ENCODE results near the gene CRLF3. TPM values are rescaled to one million over a fixed set of nuclear protein-coding genes. Genes with fewer than 3 reads are reported as not detected.
"Not testable (repeated sequence)": the region's sequence is repeated elsewhere in the genome, so short reads cannot be mapped to it uniquely, and the experiment has no call there.

The CRLF3 gene
- total RNA-seq, 3 donors from 2014 or later, result 15.4 to 18.7 (median 17.7) TPM

- H3K36me3 ChIP-seq; H3K4me1 ChIP-seq; H3K27me3 ChIP-seq; intact Hi-C loops (cut with DNase I; ENCODE audit: low total_unique reads); H3K27ac ChIP-seq; H3K4me3 ChIP-seq; H3K9me3 ChIP-seq; DNase-seq (ENCODE audit: low spot score in 2 of 2): not testable (repeated sequence)
Measured at GRCh38 chr17:30742669-30743068, 81.8 kb downstream of the CRLF3 start.

DNA sequence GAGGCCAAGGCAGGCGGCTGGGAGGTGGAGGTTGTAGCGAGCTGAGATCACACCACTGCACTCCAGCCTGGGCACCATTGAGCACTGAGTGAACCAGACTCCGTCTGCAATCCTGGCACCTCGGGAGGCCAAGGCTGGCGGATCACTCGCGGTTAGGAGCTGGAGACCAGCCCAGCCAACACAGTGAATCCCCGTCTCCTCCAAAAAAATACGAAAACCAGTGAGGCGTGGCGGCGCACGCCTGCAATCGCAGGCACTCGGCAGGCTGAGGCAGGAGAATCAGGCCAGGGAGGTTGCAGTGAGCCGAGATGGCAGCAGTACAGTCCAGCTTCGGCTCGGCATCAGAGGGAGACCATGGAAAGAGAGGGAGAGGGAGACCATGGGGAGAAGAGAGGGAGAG, 88.1 kb downstream of the CRLF3 start:
- H3K27ac ChIP-seq; H3K27me3 ChIP-seq; H3K4me3 ChIP-seq; intact Hi-C loops (cut with DNase I; ENCODE audit: low total_unique reads); H3K36me3 ChIP-seq; H3K4me1 ChIP-seq; H3K9me3 ChIP-seq; DNase-seq (ENCODE audit: low spot score in 2 of 2): not testable (repeated sequence)

DNA sequence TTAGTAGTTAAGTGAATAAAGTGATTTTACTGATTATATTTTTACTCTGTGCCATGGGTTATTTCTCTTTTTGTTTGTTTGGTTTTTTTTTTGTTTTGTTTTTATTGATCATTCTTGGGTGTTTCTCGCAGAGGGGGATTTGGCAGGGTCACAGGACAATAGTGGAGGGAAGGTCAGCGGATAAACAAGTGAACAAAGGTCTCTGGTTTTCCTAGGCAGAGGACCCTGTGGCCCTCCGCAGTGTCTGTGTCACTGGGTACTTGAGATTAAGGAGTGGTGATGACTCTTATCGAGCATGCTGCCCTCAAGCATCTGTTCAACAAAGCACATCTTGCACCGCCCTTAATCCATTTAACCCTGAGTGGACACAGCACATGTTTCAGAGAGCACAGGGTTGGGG, 88.8 kb downstream of the CRLF3 start:
- H3K27me3 ChIP-seq; H3K4me1 ChIP-seq; H3K4me3 ChIP-seq; H3K36me3 ChIP-seq; intact Hi-C loops (cut with DNase I; ENCODE audit: low total_unique reads); H3K9me3 ChIP-seq; DNase-seq (ENCODE audit: low spot score in 2 of 2); H3K27ac ChIP-seq: not testable (repeated sequence)

DNA sequence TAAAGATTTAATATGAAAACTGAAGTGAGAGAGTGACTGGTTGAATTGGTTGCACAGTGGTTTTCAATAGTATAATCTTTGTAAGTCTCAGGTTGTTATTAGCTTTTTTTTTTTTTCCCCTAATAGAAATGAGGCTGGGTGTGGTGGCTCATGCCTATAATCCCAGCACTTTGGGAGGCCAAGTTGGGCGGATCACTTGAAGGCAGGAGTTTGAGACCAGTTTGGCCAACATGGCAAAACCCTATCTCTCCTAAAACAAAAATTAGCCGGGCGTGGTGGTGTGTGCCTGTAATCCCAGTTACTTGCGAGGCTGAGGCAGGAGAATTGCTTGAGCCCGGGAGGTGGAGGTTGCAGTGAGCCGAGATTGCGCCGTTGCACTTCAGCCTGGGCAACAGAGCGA, 89.3 kb downstream of the CRLF3 start:
- H3K36me3 ChIP-seq; H3K27ac ChIP-seq; H3K4me1 ChIP-seq; DNase-seq (ENCODE audit: low spot score in 2 of 2); H3K27me3 ChIP-seq; intact Hi-C loops (cut with DNase I; ENCODE audit: low total_unique reads); H3K4me3 ChIP-seq; H3K9me3 ChIP-seq: not testable (repeated sequence)

DNA sequence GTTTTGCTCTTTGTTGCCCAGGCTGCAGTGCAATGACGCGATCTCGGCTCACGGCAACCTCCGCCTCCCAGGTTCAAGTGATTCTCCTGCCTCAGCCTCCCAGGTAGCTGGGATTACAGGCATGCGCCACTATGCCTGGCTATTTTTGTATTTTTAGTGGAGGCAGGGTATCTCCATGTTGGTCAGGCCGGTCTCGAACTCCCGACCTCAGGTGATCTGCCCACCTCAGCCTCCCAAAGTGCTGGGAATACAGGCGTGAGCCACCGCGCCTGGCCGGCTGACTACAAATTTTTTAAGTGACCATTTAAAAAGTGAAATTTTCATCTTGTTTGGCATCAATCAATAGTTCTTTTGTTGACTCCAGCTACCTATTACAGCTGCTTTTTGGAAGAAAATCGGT, 90.3 kb downstream of the CRLF3 start:
- H3K27ac ChIP-seq; H3K4me1 ChIP-seq; DNase-seq (ENCODE audit: low spot score in 2 of 2); H3K9me3 ChIP-seq; H3K36me3 ChIP-seq; H3K27me3 ChIP-seq; intact Hi-C loops (cut with DNase I; ENCODE audit: low total_unique reads); H3K4me3 ChIP-seq: not testable (repeated sequence)

Other genes with a start within 250 kb of the CRLF3 start
- gene ATAD5, start 7.3 kb upstream of the CRLF3 start, total RNA-seq, result 1 to 10 TPM; 1.3 to 3.1 (median 1.6) TPM
- 10 to 100 TPM in 2 of 3 donors, 1 to 10 TPM in 1; 5.1 to 29.6 (median 13.8) TPM for gene TEFM, start 81.5 kb upstream of the CRLF3 start, total RNA-seq
- 10 to 100 TPM in 2 of 3 donors, 1 to 10 TPM in 1; 7.5 to 40.0 (median 12.3) TPM for gene ADAP2, start 97.3 kb upstream of the CRLF3 start, total RNA-seq
- 10 to 100 TPM; 29.2 to 50.2 (median 33.1) TPM for gene RNF135, start 146.3 kb upstream of the CRLF3 start, total RNA-seq